Measurements from ENCODE around the gene FLT4.

DNA sequence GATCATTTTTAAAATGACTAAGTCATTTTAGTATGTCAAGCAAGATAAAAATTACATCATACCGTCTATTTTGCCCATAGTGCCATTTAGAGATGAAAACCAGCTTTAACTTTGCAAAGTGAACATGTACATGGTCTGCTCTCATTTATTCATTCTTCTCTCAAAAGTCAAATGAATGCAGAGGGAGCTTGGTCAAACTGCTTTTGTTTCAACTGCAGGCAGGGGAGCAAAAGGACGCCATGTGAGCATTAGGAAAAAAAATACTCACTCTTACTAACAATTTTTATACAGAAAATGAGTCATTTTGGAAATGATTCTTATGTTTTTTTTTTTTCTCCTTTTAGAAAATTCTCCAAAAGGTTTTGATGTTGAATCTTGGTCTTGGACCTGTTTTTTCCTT is 73.8 kb downstream of the FLT4 start:
- TF ChIP-seq CBX8 (IDR thresholded peaks at IDR 0.05) (no peak), ZSCAN20 (CRISPR knock-in tag; IDR thresholded peaks at IDR 0.05) (no peak), SREBF2 (IDR thresholded peaks at IDR 0.05) (no peak), BHLHE40 (IDR thresholded peaks at IDR 0.05; ENCODE audit: low read depth, low read length) (no peak), MYC (IDR thresholded peaks at IDR 0.05; ENCODE audit: borderline replicate concordance, low read length) (no peak), EP300 (IDR thresholded peaks at IDR 0.05) (no peak)
- TF ChIP-seq, protein P1, sequence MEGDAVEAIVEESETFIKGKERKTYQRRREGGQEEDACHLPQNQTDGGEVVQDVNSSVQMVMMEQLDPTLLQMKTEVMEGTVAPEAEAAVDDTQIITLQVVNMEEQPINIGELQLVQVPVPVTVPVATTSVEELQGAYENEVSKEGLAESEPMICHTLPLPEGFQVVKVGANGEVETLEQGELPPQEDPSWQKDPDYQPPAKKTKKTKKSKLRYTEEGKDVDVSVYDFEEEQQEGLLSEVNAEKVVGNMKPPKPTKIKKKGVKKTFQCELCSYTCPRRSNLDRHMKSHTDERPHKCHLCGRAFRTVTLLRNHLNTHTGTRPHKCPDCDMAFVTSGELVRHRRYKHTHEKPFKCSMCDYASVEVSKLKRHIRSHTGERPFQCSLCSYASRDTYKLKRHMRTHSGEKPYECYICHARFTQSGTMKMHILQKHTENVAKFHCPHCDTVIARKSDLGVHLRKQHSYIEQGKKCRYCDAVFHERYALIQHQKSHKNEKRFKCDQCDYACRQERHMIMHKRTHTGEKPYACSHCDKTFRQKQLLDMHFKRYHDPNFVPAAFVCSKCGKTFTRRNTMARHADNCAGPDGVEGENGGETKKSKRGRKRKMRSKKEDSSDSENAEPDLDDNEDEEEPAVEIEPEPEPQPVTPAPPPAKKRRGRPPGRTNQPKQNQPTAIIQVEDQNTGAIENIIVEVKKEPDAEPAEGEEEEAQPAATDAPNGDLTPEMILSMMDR (IDR thresholded peaks at IDR 0.05), result no peak
- TF ChIP-seq, protein P2, sequence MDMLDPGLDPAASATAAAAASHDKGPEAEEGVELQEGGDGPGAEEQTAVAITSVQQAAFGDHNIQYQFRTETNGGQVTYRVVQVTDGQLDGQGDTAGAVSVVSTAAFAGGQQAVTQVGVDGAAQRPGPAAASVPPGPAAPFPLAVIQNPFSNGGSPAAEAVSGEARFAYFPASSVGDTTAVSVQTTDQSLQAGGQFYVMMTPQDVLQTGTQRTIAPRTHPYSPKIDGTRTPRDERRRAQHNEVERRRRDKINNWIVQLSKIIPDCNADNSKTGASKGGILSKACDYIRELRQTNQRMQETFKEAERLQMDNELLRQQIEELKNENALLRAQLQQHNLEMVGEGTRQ (IDR thresholded peaks at IDR 0.05), result no peak

Measured in A549 (cell line).